GM12878 (cell line): ENCODE data around the gene INSRR. TPM values are rescaled to one million over a fixed set of nuclear protein-coding genes. Genes with fewer than 3 reads are reported as not detected.

Experiments
- ATAC-seq: fragments of 200-7000 bp; cut with Tn5 transposase; 3 replicates; pipeline ENCODE4 v1.9.1; 2020; ENCODE audit warnings: mild to moderate bottlenecking, moderate library complexity
- BruUV-seq: library from RNA; stranded (reverse); fragments of 400-500 nt; replicated peaks from 2 replicates; lab custom pipeline; 2021; lab: Mats Ljungman, UMichigan
- CTCF ChIA-PET: fragments of 300-600 bp; sonication (Branson Sonifier 250); formaldehyde crosslinking; extraction: SDS; loops from one replicate; lab custom pipeline; 2021; ENCODE audit warnings: inconsistent platforms; lab: Yijun Ruan, JAX
- POLR2A ChIA-PET: fragments of 350-600 bp; formaldehyde crosslinking; extraction: SDS; loops from one replicate; lab custom pipeline; 2021; ENCODE audit warnings: inconsistent platforms; lab: Charles Lee
- RAD21 ChIA-PET: fragments of 300-600 bp; sonication (Branson Sonifier 250); formaldehyde crosslinking; loops from one replicate; lab custom pipeline; 2023; ENCODE audit warnings: antibody characterized with exemption; ENCODE audit not compliant: unreplicated experiment; lab: Charles Lee
- SMC1A ChIA-PET: fragments of 300-600 bp; sonication (Branson Sonifier 250); formaldehyde crosslinking; loops from one replicate; lab custom pipeline; 2023; ENCODE audit not compliant: unreplicated experiment, uncharacterized antibody; lab: Charles Lee
- DNase-seq: peaks from one replicate; pipeline ENCODE4 v3.0.0-alpha.2; 2011; ENCODE audit warnings: low read depth, low spot score
- FAIRE-seq: peaks from 3 replicates; lab custom pipeline; 2011; peaks lifted over from hg19 to GRCh38; lab: Jason Lieb, UNC
- H2AFZ ChIP-seq: 2 replicates; pipeline ENCODE4 v1.6.0; 2011; ENCODE audit warnings: low read depth, low read length, control low read depth; ENCODE audit not compliant: control insufficient read depth
- H3K27ac ChIP-seq: 2 replicates; pipeline ENCODE4 v1.5.1; 2011; ENCODE audit warnings: control low read depth; ENCODE audit not compliant: control insufficient read depth, insufficient read depth
- H3K27me3 ChIP-seq, 2 experiments: replicated peaks in 1 of 2; 2 replicates each; pipeline versions ENCODE4 v1.6.0 to v1.6.1; 2011; ENCODE audit warnings: low read length in 1 of 2; ENCODE audit not compliant: control insufficient read depth in 2 of 2, insufficient read depth in 2 of 2
- H3K36me3 ChIP-seq, 2 experiments: 2 replicates each; pipeline ENCODE4 v1.5.1; 2011; ENCODE audit warnings: low read length in 1 of 2; ENCODE audit not compliant: control insufficient read depth in 2 of 2, insufficient read depth in 2 of 2
- H3K4me1 ChIP-seq: 2 replicates; pipeline ENCODE4 v1.6.1; 2011; ENCODE audit warnings: mild to moderate bottlenecking, low read length, moderate library complexity, mixed read lengths; ENCODE audit not compliant: control insufficient read depth, insufficient read depth
- H3K4me2 ChIP-seq: 2 replicates; pipeline ENCODE4 v1.6.0; 2011; ENCODE audit warnings: control low read depth; ENCODE audit not compliant: control insufficient read depth, insufficient read depth
- H3K4me3 ChIP-seq: fragments of 200-600 bp; sonication (generic); 2 replicates; pipeline ENCODE4 v1.5.1; 2016
- H3K79me2 ChIP-seq: 2 replicates; pipeline ENCODE4 v1.6.0; 2011; ENCODE audit warnings: low read length; ENCODE audit not compliant: control insufficient read depth, insufficient read depth
- H3K9ac ChIP-seq: 2 replicates; pipeline ENCODE4 v1.8.0; 2011; ENCODE audit warnings: low read length, control low read depth, mixed read lengths; ENCODE audit not compliant: control insufficient read depth, insufficient read depth
- H3K9me3 ChIP-seq: replicated peaks from 3 replicates; pipeline ENCODE4 v1.5.1; 2011; ENCODE audit warnings: mild to moderate bottlenecking, low read length; ENCODE audit not compliant: control insufficient read depth, insufficient read depth
- H4K20me1 ChIP-seq: 2 replicates; pipeline ENCODE4 v1.6.0; 2011; ENCODE audit not compliant: control insufficient read depth, insufficient read depth
- CHD4 ChIP-seq: fragments of 200-600 bp; sonication (generic); IDR thresholded peaks from 2 replicates; pipeline ENCODE4 v1.6.1; 2016; ENCODE audit warnings: mild to moderate bottlenecking
- DPF2 ChIP-seq: fragments of 450-650 bp; IDR thresholded peaks from 2 replicates; pipeline ENCODE4 v1.6.1; 2017; ENCODE audit warnings: mild to moderate bottlenecking
- HSF1 ChIP-seq: fragments of 150-350 bp; IDR thresholded peaks from 2 replicates; pipeline ENCODE4 v1.6.1; 2014; ENCODE audit warnings: mild to moderate bottlenecking, low read depth, low read length
- IRF3 ChIP-seq: fragments of 450-650 bp; IDR thresholded peaks from 2 replicates; pipeline ENCODE4 v1.6.1; 2014; ENCODE audit warnings: mild to moderate bottlenecking
- JUND ChIP-seq: IDR thresholded peaks from 2 replicates; pipeline ENCODE4 v1.6.1; 2012; ENCODE audit warnings: low read depth, mild to moderate bottlenecking, low read length, improper control_type of control experiment, moderate library complexity
- KLF5 ChIP-seq: fragments of 450-650 bp; IDR thresholded peaks from 2 replicates; pipeline ENCODE4 v1.6.1; 2014; ENCODE audit warnings: mild to moderate bottlenecking; ENCODE audit not compliant: partially characterized antibody
- MLLT1 ChIP-seq: fragments of 450-650 bp; IDR thresholded peaks from 2 replicates; pipeline ENCODE4 v1.6.1; 2016; ENCODE audit warnings: mild to moderate bottlenecking
- MXI1 ChIP-seq: fragments of 150-350 bp; IDR thresholded peaks from 2 replicates; pipeline ENCODE4 v1.6.1; 2011; ENCODE audit warnings: low read depth, mild to moderate bottlenecking, inconsistent platforms, low read length, improper control_type of control experiment
- PAX8 ChIP-seq: fragments of 450-650 bp; IDR thresholded peaks from 2 replicates; pipeline ENCODE4 v1.6.1; 2017; ENCODE audit warnings: mild to moderate bottlenecking, moderate library complexity
- PKNOX1 ChIP-seq: fragments of 450-650 bp; IDR thresholded peaks from 2 replicates; pipeline ENCODE4 v1.6.1; 2016; ENCODE audit warnings: mild to moderate bottlenecking
- RBBP5 ChIP-seq: fragments of 200-600 bp; sonication (generic); conservative IDR thresholded peaks from 2 replicates; pipeline ENCODE4 v1.6.1; 2016
- RELA ChIP-seq: fragments of 450-650 bp; IDR thresholded peaks from 2 replicates; pipeline ENCODE4 v1.8.0; 2014; ENCODE audit warnings: borderline replicate concordance; ENCODE audit not compliant: partially characterized antibody
- RFX5 ChIP-seq: IDR thresholded peaks from 2 replicates; pipeline ENCODE4 v1.6.1; 2011; ENCODE audit warnings: low read depth, low read length, improper control_type of control experiment
- SKIL ChIP-seq: fragments of 450-650 bp; IDR thresholded peaks from 2 replicates; pipeline ENCODE4 v1.6.1; 2017; ENCODE audit warnings: mild to moderate bottlenecking, low read depth, inconsistent platforms; ENCODE audit not compliant: poor library complexity, severe bottlenecking
- SMAD1 ChIP-seq: fragments of 450-650 bp; IDR thresholded peaks from 2 replicates; pipeline ENCODE4 v1.6.1; 2018; ENCODE audit warnings: mild to moderate bottlenecking, low read depth; ENCODE audit not compliant: partially characterized antibody
- SREBF2 ChIP-seq: IDR thresholded peaks from 2 replicates; pipeline ENCODE4 v1.6.1; 2012; ENCODE audit warnings: mild to moderate bottlenecking, low read length
- TCF12 ChIP-seq: IDR thresholded peaks from 2 replicates; pipeline ENCODE4 v1.6.1; 2011; ENCODE audit warnings: low read depth, mild to moderate bottlenecking, low read length
- ZZZ3 ChIP-seq: IDR thresholded peaks from 2 replicates; pipeline ENCODE4 v1.6.1; 2011; ENCODE audit warnings: low read depth; ENCODE audit not compliant: control insufficient read depth, insufficient read length
- WGBS: methylation state at CpG from one replicate; pipeline ENCODE4 v1.1.6; 2016; ENCODE audit warnings: low lambda C conversion rate; ENCODE audit not compliant: insufficient replicate concordance, insufficient coverage; ENCODE audit errors: missing lambda C conversion rate; 5-methylcytosine and 5-hydroxymethylcytosine counted together
- in situ Hi-C: fragments of 300-500 bp; cut with MboI; formaldehyde crosslinking; loops from 9 replicates; pipeline ENCODE4 v1.14.3; 2018; ENCODE audit warnings: mixed read lengths
- intact Hi-C: fragments of 100-400 bp; cut with micrococcal nuclease; formaldehyde crosslinking; loops from one replicate; pipeline ENCODE4 v1.14.2; 2022; ENCODE audit not compliant: unreplicated experiment
- polyA plus RNA-seq, 11 experiments: library from polyadenylated mRNA; depleted of rRNA in 4 of 11; unstranded in 6 of 11; stranded (reverse) in 5 of 11; fragments of >200 nt; fragmentation: Nextera tagmentation in 4 of 11; fragmentation: Illumina TruSeq in 1 of 11; extraction: Ambion mirVana in 4 of 11; extraction: Trizol in 1 of 11; gene quantifications; 1 replicate in 1 of 11; 2 replicates in 10 of 11; pipeline versions ENCODE4 v1.2.1 to v1.2.3, GENCODE V29; 2011 to 2016; ENCODE audit warnings: inconsistent platforms in 2 of 11, missing spikeins in 2 of 11, low read depth in 1 of 11
- total RNA-seq, 4 experiments: library from RNA; depleted of rRNA in 3 of 4; stranded (reverse); fragments of >200 nt in 3 of 4; fragmentation: Illumina TruSeq in 1 of 4; extraction: Trizol in 1 of 4; gene quantifications; 2 replicates each; pipeline versions ENCODE4 v1.2.1 to v1.2.3, GENCODE V29; 2013 to 2021

INSRR gene
- total and polyA plus RNA-seq, 10 of the 15 experiments (the other 5 are each of a cell fraction or from before 2014, with no cell fraction given) = 0.01 TPM; not detected in 9

GRCh38 chr1:156854634-156855033 is 4.3 kb downstream of the INSRR start (continued):
- TF ChIP-seq JUND (no peak), HSF1 (no peak), ZZZ3 (no peak), SKIL (no peak)

GRCh38 chr1:156853761-156854160 is 5.2 kb downstream of the INSRR start:
- Histone ChIP-seq H3K9ac (no peak overlapping the region), H3K27me3 (peaks cover 8 to 9% of the 10 kb centered on the region in 2 experiments; a peak in 3 of 4 replicates), H3K4me1 (no peaks in the 10 kb centered on the region), H3K4me3 (no peak overlapping the region), H3K36me3 (no peaks in the 10 kb centered on the region), H4K20me1 (no peaks in the 10 kb centered on the region), H3K79me2 (no peaks in the 10 kb centered on the region), H3K27ac (no peak overlapping the region), H3K4me2 (no peak overlapping the region), H2AFZ (no peak overlapping the region), H3K9me3 (no peaks in the 10 kb centered on the region)
- CTCF ChIA-PET = interaction anchor here (0.6 kb wide), 1 partner anchor 435 kb away, joined by 3 read pairs; no protein-coding TSS in a partner anchor
- 65% methylated on average over 19 of the region's 19 CpGs for WGBS
- intact Hi-C loops (no loop called here), in situ Hi-C loops (no loop called here)
- SMC1A ChIA-PET = no interaction called here
- FAIRE-seq (no peak), ATAC-seq (no peak), DNase-seq (no peak)
- RAD21 ChIA-PET = interaction anchor here (0.8 kb wide), 1 partner anchor 15 kb away, joined by 6 read pairs; no protein-coding TSS in a partner anchor
- BruUV-seq = no TSS peak
- POLR2A ChIA-PET = no interaction called here
- TF ChIP-seq RELA (no peak), CHD4 (no peak), RFX5 (no peak), SMAD1 (no peak), TCF12 (no peak), KLF5 (no peak), DPF2 (no peak), SREBF2 (no peak), MXI1 (no peak), RBBP5 (no peak), MLLT1 (no peak), PKNOX1 (no peak), PAX8 (no peak), IRF3 (no peak)
